GM19023 (cell line): ENCODE measurements around the gene KCNJ6.

Source experiments
- ATAC-seq: cut with Tn5 transposase; IDR thresholded peaks from one replicate; pipeline ENCODE4 v1.9.1; 2021; ENCODE audit warnings: mild to moderate bottlenecking, moderate library complexity; ENCODE audit not compliant: unreplicated experiment

The KCNJ6 gene

DNA sequence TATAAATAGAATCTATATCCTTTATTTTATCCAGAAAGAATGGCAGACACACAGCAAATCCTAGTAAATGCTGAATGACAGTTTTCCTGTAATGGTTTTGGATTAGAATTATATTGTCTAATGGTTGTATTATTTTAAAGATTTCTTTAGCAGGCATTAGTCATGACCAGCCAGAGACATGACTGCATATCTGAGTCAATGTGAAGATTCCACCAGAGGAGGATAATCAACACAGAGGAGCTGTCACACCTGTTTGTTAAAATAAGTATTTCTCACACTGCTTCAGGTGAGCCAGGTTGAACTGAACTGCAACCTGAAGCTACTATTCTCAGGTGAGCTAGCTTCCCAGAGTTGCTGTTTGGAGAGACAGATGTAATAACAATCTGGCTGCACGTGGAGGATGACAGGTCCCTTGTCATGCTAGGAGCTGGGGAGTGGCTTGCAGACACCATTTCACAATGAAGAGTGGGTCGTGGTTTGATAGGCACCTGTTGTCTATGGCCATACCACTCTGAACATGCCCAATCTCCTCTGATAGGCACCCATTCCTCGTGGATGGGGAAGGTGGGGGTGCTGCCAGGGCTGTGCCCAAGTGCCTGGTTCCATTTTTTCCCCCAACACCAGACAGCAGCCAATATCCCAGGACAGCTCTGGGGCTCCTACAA, 94.3 kb downstream of the KCNJ6 start:
- no peak for ATAC-seq

DNA sequence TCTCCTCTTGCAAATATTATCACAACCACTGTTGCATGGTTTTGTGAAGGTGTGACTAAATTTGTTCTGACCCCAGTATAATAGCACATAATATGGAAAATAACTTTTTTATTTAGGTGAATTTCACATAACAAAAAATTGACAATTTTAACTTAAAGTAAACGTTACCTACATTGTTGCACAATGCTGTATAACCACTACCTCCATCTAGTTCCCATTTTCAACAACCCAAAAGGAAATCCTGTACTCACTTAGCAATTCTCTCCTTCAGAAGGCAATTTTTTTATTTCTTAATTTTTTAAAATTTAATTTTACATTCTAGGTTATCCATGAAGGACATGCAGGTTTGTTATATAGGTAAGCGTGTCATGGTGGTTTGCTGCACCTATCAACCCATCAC, 95.2 kb downstream of the KCNJ6 start:
- ATAC-seq: no peak

DNA sequence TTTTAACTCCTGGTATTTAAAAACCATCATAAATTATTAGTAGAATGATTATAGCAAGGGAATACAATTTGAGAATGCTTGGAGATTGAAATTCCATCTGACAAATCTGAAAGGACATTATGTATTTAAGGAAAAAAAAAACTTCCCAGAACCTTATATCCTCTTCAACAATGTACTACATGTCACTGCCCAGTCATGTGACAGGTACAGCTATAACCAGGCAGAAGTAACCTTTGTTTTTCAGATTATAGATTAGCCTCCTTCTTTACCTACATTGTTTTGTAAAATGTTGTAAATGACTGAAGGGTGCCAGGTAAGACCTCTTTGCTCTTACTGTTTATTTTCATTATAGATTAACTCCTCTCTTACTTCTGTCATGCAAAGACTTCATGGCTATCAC, 96.9 kb downstream of the KCNJ6 start:
- ATAC-seq: no peak

DNA sequence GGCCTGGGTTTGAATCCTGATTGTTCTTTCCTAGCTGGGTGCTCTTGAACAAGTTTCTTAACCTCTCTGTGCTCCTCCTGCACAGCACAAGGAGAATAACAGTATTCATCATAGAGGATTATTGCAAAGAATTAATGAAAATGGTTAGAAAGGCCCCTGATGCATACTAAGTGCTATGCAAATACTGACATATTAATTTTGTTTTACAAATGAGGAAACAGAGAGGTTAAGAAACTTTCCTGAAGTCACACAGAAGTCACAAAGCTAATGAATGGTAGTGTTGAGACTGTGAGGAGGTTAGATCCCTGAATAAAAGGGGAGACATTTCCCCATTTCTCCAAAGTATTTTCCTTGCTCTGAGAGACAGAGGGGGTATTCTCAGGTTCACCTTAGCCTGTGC, 99.0 kb downstream of the KCNJ6 start:
- no peak for ATAC-seq

DNA sequence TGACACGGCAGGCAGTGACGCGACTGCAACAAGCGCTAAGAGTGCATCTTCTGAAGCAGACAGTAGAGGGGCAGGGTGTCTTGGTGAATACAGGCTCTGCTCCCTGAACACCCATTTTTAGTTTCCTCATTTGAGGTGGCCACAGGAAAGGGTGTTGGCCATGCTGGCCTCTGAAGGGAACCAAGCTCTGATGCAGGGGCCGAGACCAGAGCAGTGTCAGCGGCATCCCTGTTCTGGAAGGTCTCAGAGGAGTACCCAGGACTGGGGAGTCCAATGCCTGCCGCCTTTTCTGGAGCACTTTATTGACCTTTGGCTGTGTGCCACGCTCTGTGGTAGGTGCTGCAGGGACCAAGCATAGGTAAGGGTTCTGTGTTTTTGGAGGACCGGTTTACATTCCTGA, 100.4 kb downstream of the KCNJ6 start:
- no peak for ATAC-seq

DNA sequence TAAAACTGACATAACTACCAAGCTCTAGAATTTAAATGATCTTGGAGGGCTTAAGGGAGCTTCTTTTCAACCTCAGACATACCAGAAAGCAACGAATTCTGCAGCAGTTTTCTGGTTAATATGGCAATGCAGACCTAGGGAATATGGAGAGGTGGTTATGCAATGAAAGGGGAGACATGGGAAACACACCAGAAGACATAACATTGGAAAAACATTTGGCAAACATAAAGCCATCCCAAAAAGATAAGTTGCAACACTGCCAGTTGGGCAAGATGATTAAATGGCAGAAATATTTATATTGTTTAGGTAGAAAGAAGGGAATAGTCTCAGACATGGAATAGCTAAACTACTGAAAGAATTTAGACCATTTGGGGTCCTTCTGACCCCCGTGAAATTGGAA, 104.5 kb downstream of the KCNJ6 start:
- no peak for ATAC-seq

DNA sequence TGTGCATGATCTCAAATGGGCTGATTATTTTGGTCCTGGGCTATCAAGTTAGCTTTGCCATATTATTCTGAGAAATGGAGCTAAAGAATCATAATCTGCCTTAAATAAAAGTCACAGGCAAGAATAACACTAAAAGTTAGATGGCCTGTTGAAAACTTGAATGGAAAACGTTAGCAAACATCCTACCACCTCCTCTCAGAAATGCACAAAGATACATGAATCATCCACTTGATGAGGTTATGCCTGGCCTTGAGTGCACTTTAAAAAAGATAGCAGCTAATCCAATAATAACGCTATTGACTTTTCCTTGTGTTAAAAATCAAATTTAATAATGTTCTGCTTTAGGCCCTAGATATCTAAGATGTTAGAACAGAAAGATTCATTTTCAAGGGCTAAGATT, 108.0 kb downstream of the KCNJ6 start:
- ATAC-seq: no peak

DNA sequence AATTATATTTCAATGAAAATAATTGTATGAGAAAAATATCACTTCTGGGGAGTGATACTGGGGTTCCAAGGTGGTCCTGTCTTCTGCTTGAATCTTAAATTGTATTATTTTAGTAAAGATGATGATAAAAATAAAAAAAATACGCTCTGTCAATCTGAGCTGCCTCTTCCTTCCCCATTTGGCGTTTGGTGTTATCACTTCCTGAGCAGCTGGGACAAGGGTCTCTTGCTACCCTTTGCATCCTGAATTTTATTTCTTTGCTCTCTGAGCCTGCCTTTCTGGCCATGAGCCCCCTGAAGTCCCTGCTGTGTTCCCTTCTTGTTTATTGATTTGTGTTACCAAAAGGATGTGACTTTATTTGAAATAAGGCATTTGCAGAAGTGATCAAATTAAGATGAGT, 111.0 kb downstream of the KCNJ6 start:
- ATAC-seq: no peak

DNA sequence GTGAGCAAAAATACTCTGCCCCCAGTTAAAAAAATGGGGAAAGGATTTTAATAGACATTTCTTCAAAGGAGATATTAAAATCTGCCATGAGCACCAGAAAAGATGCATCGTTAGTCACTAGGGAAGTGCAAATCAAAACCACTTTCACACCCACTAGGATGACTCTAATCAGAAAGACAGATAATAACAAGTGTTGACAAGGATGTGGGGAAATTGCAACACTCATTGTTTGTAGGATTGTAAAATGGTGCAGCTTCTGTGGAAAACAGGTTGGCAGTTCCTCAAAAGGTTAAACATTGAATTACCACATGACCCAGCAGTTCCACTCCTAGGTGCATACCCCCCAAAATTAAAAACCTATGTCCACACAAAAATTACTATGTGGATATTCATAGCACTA, 112.3 kb downstream of the KCNJ6 start:
- ATAC-seq: no peak

DNA sequence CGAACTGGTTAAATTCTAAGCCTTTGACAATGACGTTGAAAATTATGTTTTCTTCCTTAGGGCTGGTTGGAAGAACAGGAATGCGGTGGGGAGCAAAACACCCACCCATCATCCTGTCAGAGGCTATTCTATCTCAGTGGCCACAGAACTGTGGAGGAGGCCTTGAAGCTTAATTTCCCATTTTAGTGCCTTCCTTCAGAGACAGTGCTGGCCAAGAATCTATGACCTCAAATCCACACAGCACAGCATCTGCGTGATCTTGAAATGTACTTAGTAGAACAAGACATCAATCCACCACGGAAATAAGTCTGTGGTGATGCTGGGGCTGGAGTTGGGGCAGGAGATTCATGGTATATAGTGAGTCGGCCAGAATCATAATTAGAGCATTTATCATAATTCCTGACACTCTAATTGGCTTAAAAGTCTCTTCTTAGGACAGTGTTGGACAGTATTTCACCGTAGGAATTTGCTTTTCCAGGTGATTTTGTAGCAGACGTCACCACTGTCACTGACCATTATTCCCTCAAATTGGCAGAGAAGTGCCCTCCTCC, 113.1 kb downstream of the KCNJ6 start:
- no peak for ATAC-seq

DNA sequence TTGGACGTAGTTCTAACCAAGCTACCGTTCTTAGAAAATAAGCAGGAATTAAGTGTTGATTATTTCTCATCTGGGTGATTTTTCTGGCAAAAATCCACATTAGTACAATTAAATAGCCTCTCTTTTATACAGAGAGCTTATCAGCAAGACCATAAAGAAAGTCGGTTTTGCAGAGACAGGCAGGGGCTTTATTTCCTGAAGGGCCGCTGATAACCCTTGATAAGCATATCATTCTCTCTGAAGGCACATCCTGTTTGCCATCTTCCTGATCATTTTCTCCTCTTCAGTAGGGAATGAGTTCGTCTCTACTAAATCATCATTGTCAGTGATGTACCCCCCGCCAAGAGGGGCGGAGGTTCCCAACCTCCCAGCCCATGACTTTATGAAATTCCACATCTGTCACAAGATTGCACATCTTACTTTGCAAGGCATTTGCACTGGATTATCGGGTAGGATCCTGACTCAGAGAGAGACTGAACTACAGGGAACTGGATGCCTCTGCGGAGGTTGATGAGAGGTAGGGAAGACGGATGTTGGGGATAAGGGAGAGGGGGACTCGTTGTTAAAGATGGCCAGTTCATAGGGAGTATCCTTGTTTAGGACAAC, 115.7 kb downstream of the KCNJ6 start:
- ATAC-seq: no peak

DNA sequence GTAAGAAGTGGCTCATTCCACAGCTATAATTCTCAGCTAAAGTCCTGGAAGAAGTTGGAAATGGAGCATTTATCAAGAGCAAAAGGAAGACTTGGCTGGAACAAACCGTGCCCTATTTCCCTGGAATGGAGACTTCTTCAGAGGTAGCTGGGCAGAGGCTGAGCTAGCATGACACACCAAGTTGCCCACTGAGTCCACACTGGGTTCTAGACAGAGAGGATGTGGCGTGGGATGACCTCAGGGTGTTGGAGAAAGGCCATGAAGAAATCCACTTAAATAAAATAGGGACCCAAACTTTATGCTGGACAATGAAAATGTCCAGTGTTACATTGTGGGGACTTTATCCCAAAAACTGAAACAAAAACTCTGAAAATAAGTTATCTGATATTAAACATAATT, 116.2 kb downstream of the KCNJ6 start:
- ATAC-seq: no peak

DNA sequence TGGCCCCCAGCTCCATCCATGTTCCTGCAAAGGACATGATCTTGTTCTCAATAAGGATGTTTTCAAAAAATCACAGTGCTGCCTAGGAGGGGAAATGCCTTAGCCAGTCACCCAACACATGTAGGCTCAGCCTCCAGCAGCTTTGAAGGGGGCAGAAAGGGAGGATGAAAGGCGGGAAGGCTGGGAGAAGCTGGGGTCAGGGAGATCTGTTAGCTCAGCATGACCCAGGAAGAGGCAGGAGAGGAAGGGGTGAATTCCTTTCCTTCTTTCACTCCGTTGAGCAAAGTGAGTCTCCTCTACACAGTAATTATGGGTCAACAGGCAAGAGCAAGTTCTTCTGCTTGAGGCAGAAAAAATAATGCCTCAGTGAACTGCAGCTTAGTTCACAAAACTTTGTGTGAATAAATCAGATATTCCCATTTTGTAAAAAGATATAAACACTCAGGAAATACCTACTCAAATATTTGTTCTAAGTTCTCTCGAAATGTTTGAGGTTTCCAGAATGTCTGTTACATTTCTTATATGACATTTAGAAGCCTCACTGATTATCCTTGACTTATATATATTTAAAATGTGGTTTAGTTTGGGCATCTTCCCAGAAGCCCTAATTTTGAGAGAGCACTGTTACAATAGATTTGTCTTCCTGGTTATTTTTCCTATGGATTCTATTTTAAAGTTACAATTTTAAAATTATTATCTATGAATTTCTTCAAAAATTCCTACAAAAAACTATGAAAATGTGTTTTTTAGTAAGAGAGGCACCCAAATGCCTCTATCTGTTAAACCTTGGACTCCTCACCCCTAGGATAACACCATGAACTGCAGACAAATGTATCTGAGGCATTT, 116.8 kb downstream of the KCNJ6 start:
- ATAC-seq: no peak

DNA sequence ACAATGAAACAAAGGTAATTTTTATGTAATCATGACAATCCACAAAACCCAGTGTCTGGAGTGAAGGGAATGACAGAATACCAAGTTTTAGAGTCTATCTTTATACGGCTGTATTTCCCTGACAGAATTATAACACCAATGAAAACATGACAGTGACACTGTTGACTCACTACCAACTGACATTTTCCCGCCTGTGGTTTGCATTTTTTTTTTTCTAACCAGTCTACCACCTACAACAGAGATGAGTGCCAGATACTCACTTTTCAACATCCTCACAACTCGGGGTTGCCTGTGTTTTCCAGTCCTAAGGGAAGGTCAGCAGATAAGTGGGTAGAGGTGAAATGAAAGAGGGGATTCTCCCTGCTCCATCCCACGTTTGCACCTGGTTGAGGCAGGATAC, 118.9 kb downstream of the KCNJ6 start:
- no peak for ATAC-seq

DNA sequence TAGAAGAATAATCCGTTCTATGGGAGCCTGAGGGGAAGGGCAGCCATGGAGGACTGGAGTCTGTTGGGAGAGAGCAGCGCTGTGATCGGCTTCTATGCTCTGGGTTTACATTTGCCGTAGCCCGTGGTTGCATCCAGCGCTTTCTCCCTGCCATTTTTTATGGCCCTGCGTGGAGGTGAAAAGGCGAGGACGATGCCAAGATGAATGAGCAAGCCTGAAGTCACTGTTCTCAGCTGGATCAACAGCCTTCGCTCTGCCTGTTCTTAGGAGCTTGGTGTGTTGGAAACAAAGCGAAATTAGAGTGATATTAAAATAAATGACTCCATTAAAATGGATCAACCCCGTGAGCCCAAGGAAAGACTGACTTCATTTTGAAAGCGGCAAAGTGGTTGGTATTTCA, 120.2 kb downstream of the KCNJ6 start:
- ATAC-seq: no peak

DNA sequence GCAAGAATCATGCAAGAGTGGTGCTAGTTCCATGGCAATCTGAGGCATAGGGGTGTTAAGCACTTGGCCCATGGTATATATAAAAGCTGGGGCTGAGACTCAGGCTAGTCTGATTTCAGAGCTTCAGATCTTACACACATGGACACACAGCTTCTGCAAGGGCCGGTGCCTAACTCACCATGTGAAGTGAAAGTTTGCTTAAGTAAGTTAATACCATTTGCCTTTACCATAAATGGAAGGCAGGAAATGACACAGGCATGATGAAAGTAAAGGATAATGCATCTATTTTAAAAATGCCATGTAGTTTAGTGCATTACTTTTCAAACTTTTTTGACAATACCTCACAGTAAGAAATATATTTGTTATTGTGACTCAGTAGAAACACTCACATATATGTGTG, 122.6 kb downstream of the KCNJ6 start:
- ATAC-seq: no peak

DNA sequence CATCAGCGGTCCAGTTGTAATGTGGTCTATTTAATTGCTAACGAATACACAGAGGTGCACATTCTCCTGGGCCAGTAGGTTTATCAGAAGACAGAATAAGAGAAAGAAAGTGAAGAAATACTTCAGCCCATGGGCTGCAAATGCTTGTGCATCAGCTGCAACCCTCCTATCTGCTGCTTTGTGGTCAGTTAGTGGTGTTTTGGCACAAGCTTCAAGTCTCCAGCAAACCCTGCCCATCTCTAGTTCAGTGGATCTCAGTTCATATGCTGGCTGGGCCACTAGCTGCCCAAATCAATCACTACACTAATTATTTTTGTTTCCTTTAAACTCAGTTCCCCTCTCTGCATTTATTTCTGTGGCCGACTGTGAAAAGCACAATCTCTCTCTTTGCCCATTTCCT, 124.2 kb downstream of the KCNJ6 start:
- no peak for ATAC-seq

DNA sequence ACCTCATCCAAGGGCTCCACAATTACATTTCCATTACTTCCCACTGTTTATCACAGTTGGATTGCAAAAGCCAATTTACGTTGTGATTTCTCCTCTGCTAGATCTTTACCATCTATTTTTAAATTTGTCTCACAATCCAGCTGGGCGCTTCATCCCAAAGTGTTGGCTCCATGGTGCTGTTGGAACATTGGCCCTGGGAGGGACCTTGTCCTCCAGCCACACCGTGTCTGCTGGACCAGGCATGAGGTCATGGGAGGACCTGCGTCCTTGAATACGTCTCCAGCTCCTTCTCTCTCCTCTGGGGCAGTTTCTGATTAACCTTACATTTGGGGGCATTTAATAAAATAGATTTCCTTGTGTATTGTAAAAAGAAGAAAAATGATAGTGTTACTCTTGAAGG, 125.4 kb downstream of the KCNJ6 start:
- no peak for ATAC-seq

DNA sequence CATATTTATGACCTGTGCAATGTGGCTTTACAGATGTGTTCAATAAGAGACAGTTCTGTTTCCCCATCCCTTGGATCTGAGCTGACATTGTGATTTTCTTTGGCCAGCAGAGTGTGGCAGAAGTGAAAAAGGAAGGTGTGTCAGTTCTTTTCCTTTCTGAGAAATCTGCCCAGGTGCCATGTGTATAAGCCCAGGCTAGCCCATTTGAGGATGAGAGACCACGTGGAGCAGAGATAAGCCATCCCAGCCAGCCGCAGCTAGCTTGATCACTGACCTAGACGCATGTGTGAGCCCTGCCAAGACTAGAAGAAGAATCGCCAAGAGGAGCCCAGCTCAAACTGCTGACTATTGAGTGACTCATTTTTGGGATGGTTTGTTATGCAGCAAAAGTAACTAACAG, 127.8 kb downstream of the KCNJ6 start:
- ATAC-seq: no peak

DNA sequence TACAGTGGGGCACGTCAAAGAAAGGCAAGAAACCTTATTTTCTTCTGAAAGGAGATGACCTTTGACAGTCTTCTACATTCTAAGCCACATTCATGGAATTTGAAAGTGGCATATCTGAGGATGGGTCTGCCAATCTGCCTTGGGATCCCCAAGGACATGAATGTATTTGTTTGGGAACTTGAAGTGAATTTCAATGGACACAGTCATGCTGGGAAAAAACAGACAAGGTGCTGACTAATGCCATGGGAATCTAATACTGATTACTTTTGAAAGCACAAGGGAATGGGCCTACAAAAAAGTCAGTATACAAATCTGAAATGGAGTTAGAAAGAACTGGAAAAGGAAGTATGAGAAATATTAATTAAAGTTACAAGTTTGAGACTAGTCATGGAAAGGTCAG, 128.8 kb downstream of the KCNJ6 start:
- ATAC-seq: no peak

DNA sequence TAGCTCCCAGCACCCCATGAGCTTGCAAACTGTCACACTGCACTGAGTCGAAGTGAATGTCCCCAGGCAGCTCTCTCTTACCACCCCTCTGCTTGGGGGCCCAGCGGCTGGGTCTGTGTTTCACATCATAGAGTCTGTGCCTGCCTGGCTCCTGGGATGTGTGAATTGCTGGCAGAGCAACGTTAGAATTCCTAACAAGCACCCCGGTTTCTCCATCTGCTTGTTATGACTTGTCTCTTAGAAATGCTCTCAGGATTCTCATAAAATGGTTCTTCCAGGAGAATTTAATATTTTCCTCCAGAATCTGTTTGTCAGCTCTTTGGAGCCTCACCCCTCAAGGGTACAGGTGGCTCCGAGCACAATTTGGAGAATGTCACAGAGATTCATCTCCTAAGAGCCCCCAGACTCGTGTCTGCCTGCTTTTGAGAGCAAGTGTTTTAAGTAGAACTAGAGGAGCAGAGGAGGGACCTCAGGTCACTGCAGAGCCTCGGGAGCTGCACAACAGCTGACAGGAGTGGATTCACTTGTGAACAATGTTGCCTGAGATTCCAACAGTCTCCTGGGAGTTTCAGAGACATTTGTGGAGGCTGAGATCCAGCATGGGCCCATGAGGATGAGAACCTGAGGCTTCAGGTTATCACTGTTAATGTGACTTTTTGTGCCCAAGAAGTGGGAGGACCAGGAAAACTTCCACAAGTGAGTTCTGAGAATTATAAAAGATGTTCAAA, 131.5 kb downstream of the KCNJ6 start:
- no peak for ATAC-seq
